Esophagus mucosa (tissue), 1 donor: ENCODE data around the gene TALDO1. TPM values are rescaled to one million over a fixed set of nuclear protein-coding genes. Genes with fewer than 3 reads are reported as not detected.

Source experiments
- ATAC-seq: fragments of 200-7000 bp; cut with Tn5 transposase; one replicate; pipeline ENCODE4 v1.9.1; 2020
- total RNA-seq: library from RNA; stranded (reverse); gene quantifications from one replicate; pipeline ENCODE4 v1.2.4, GENCODE V29; 2023
- donor health status: DM: yes; HTN: yes; CAD: no.

TALDO1 gene
- total RNA-seq, 1 donor from 2014 or later: 263 TPM

DNA sequence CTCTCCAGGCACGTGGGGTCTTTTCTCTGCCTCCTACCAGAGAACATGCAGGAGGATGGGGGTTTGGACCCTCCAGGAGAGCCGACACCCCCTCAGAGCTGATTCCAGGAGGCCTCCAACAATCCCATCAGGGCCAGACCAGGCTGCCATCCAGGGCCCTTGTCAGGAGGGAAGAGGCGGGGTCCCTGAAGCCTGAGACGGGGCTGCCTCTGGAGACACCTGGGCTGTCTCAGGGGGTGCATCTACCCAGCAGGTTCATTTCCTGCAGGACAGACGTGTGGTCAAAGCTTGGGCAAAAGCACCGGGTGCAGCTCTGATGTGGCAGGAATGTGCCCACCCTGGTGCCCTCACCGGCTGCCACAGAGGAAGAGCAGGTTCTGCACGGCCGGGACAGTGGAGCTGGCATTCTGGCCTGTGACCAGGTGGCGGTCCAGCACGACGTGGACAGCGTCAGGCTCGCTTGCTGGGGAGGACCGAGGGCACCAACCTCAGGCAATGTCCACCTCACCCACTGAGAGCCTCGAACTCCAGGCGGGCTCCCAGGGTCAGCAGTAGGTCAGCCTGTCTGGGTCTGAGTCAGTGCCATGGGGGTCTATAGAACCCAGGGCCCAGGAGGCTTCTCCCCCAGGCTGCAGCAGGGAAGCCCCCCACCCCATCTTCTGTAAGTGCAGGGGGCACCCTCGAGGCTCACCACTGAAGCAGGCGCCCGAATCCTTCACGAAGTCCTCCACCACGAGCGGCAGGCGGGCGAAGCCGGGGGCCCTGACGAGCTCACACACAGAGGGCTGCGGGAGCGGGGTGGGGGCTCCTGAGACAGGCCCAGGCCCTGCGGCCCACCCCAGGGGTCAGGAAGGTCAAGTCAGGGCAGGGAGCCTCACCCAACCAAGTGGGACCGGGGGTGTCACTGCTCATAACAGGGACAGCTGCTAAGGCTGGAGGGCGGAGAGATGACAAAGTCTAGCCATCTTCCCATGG is 23.7 kb downstream of the TALDO1 start:
- no peak for ATAC-seq

- no peak for ATAC-seq
These were observed 24.4 kb downstream of the TALDO1 start for GRCh38 chr11:771617-772204.

DNA sequence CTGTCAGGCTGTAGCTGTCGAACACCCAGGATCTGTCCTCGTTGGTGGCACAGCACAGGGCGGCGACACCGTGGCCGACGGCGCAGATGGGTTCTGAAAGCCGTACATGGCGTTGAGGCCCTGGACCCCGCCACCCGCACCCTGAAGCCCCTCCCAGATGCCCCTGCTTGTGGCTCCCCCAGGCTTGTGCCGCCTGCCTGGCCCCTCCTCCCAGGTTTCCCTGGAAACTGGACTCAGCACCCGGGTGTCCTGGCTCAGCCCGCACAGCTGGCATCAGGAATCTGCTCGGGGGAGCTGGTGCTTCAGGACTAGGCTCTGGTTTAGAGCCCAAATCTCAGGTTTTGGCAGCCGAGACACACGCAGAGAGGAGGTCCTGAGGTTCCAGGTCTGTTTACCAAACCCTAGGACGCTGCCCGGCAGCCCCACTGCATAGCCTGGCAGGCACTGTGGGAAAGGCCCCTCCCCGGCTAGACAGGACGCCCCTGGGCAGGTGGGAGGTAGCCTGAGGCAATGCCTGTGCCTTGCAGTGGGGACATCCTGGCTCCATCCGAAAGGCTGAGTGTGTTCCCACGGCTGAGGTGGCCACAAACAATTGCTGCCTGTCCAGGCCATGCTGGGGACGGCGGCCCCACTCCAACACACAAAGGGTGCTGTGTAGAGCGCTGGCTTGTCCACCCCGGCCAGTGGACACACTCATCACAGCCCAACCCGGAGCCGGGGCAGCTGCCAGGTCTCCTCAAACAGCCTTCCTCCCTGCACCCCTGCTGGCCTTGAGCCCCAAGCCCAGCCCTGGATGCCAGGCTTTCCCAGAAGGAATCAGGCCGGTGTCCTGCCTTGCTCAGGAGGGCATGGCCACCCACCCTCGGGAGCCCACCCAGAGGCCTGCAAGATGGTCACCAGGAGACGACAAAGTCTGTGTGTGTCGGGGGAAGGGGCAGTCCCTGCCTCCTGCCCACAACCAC is 25.4 kb downstream of the TALDO1 start:
- no peak for ATAC-seq

DNA sequence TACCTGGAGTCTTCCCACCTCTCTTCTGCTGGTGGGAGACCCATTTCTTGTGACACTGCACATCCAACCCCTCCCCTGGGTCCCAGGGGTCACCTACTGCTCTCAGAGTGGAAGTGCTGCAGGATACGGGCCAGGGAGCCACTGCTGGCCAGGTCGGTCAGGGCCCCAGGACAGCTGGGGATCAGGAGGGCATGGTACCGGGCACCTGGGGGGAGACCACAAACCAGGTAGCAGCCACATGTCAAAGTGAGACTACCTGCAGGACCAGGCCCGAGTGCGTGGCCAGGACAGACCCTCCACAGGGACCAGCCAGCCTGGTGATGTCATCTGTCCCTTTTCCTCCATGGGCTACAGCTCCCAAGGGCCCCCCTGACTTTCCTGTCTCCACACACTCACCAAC is 26.2 kb downstream of the TALDO1 start:
- ATAC-seq: no peak

DNA sequence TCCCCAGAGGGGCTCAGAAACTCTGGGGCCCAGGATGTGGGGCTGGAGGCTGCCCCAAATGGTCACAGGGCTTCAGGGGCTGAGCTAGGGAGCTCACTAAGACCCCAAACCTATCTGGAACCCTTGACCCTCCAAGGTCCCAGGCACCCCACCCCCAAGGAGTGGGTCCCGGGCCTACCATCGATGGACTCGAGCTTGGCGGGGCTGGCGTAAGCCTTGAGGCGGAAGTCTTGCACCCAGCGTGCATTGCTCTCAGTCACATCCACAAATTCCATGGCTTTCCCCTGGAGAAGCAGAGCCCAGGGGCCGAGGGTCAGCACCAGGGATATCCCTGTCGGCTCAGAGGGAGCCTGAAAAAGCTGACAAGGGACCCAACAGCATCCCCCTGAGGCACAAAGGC is 26.6 kb downstream of the TALDO1 start:
- no peak for ATAC-seq

DNA sequence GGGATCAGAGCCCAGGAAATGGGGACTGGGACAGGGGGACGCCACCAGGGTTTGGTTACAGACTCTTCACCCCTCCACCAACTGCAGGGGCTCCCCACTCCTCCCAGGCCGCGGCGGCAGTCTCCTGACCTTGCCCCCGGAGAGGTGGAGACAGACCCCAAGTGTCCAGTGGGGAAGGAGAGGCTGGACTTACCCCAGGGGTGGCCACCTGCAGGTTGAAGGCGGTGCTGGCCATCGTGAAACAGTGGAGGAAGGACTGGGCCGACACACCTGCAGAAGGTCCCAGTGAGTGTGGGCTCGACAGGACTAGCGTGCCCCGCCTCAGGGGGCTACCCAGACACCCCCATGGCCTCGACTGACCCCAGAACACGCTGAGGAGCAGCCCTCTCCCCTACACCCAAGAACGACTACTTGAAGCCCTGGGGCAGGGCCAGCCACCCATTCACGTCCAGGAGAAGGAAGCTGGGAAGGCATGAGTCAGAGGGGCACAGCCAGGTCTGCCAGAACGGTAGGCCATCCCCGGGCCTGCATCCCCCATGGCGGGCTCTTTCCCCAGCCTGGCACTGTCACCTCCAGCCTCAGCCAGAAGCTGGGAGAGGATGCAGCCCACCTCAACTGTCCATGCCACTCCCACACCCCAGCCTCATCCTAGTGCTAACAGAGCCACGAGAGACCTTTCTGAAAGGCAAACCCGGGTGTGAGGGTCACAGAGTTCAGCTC is 27.8 kb downstream of the TALDO1 start:
- peak; percentile 44 for ATAC-seq

GRCh38 chr11:776263-776560 is 28.9 kb downstream of the TALDO1 start:
- no peak for ATAC-seq

GRCh38 chr11:776561-777287 is 29.5 kb downstream of the TALDO1 start:
- ATAC-seq: peak; percentile 11

DNA sequence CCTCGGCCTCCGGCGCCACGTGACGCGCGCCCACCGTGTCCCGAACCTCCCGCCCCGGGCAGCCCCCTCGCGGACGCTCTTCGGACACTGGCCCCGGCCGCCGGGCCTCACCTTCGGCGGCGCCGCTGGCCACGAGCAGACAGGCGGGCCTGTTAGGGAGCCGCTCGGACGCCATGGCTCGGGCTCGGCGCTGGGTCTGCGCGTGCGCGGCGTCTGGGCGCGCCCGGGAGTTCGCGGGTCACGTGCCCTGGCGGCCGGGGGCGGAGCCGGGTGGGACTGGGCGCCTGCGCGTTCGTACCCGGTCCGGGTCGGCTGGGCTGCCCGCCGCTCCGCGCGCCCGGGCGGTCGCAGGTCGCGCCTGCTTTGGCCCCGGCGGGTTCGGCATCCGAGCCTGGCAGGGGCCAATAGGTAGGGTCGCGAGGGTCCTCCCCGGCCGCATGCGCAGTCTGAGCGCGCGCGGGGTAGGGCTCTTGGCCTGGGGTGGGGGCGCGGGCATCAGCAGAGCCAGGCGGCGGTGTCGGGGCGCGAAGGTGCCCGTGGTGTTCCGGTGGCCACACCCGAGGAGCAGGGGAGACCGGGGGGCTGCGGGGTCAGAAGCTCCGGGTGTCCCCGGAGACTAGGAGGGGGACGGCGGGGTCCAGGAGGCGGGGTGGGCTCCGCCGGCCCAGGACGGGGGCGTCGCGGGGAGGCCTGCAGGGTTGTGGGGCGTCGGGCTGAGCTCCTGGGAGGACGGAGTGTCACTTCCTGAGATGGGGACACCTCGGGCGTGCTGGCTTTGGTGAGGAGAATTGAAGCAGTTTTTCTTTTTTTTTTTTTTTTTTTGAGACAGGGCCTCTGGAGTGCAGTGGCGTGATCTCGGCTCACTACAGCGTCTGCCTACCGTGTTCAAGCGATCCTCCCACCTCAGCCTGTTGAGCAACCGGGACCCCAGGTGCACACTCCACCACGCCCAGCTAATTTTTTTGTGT is 30.3 kb downstream of the TALDO1 start, which contains the start of gene GATD1:
TSS of gene GATD1 (minus strand) at position 200 of the 968 bp plus-strand sequence. CDS start at position 175, 25 bp downstream.
- ATAC-seq: peak; percentile 84

DNA sequence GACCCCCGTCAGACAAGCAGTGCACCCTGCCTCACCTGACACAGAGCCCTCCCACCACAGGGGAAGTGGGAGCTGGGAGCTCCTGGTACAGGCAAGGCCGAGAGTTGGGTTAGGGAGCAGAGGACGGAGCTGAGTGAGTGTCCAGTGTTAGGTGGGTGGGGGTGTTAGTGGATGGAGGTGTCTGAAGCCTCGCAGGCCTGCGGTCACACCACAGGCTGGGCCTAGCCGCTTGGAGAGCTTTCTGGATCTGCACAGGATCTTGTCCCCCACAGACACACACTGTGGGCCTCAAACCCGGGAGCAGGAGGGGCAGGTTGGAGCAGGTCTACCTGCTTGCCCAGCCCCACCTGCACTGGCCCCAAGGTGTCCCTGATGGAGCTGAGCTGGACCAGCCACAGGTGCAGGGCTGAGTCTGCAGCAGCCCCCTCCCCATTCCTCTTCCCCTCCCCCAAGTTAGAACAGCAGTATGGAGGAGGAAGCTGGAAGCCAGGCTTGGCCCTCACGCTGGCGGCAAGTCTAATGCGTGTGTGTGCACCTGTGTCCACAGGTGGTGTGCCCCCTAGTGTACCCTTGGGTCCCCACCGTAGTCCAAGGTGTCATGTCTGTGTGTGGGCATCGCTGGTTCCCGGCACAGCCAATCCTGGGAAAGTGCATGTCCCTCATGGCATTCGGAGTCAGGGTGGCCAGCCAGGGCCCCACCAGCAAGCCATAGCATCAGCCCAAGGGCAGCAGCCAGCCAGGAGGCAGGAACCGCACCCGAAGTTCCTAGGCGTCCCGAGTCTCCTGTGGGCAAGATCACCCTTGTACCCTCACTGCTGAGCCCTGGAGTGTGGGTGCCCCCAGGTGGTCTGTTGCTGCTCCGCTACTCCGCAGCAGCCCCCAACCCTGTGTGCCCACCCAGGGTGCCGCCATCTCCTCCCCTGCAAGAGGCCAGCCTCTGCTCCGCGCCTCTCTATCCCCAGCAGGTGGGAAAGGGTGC is 32.0 kb downstream of the TALDO1 start:
- no peak for ATAC-seq

GRCh38 chr11:779955-780532 is 32.8 kb downstream of the TALDO1 start:
- ATAC-seq: no peak

GRCh38 chr11:782264-783174 is 35.3 kb downstream of the TALDO1 start:
- peak; percentile 63 for ATAC-seq

DNA sequence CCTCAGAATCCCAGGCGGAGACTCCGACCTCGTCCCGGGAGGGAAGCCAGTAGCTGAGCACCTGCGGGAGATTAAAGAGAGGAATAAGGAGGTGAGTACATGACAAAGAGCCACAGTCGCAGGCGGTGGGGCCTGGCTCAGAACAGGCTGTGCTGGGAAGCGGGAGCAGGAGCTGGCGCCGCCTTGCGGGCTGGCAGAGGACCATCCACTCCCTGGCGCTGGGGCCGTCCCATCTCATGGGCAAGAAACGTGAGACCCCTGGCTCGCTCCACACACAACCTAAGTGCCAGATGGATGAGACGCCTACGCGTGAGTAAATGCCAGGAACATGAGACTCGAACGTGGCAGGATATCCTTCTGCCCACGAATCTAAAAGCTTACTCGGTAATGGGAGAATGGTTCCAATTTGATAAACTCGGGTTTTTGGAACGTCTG is 36.3 kb downstream of the TALDO1 start:
- ATAC-seq: peak; percentile 78

DNA sequence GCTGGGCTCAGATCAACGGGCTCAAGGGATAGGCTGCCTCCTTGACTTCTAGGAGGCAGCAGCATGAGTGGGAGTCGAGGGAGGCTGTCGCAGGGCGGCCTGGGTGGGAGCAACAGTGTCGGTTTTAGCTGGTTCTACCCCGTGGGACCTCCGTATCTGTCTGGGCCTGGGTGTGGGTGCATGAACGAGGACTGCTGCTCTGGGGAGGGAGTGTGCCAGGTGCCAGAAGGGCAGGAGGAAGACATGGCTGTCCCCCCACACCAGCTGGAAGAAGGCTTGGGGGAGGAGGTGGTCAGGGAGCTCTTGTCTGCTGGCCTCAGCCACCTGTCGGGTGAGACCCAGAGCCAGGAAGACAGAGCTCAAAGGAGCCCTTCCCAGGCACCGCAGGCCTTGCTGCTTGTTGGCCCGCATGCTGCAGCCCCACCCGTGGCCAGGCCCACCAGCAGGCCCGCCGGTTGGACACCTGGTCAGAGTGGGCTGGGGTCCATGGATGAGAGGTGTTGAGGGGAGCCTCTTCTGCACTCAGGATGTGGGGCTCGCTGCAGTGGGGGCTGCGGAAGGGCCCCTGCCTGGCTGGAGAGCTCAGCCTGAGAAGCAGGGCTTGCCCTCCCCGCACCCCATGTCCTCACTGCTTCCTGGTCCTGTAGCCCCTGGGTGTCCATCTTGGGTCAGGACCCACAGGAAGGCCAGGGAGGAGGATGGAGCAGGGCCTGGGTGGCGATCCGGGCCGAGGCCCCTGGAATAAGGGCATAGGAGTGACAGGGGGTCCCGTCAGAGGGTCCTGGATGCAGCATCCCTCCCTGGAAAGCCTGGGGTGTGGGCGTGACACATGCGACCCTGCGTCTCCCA is 39.2 kb downstream of the TALDO1 start:
- no peak for ATAC-seq

DNA sequence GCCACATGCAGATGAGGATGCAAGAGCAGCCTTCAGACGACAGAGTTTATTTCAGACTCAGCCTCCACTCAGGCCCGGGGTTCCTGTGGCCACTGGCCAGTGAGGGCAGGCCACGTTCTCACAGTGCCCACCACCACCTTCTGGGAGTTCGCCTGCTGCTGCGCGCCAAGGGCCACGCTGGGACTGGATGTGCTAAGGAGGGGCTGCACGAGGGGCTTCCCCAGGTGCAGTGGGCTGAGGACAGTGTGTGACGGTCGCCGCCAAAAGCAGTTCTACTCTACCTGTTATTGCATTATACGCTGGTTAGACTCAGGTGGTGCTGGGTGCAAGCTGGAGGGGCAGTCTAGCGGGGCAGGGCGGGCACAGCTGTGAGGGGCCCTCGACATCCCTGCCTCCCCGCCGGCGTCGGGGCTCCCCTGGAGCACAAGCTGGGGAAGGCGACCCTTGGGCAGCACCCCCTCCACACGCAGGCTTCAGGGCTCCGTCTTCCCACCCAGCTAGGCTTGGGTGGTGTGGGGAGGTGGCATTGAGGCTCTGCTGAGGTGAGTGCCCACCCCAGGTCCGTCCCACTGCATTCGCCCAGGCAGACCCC is 39.9 kb downstream of the TALDO1 start:
- ATAC-seq: no peak
